Activated naive CD4-positive, alpha-beta T cell (primary cell): ENCODE measurements around the gene MAG.
"Not testable (repeated sequence)": the region's sequence is repeated elsewhere in the genome, so short reads cannot be mapped to it uniquely, and the experiment has no call there.

Experiments
- DNase-seq, 4 experiments: peaks; one replicate each; lab custom pipeline; 2025; lab: John Stamatoyannopoulos, UW

The MAG gene

GRCh38 chr19:35281303-35281702, 10.7 kb upstream of the MAG start:
- DNase-seq: no peak

GRCh38 chr19:35284153-35285094, 7.5 kb upstream of the MAG start:
- no peak for DNase-seq

GRCh38 chr19:35285095-35285449, 6.9 kb upstream of the MAG start:
- DNase-seq: no peak

- DNase-seq: not testable (repeated sequence)
Measured at GRCh38 chr19:35285465-35285864, 6.5 kb upstream of the MAG start.

- not testable (repeated sequence) for DNase-seq
Measured at GRCh38 chr19:35286101-35286500, 5.9 kb upstream of the MAG start.

- DNase-seq: no peak
Measured at GRCh38 chr19:35287713-35288112, 4.2 kb upstream of the MAG start.

GRCh38 chr19:35288331-35288730, 3.6 kb upstream of the MAG start:
- DNase-seq: no peak

GRCh38 chr19:35288906-35289305, 3.1 kb upstream of the MAG start:
- no peak for DNase-seq

- DNase-seq: no peak
Measured at GRCh38 chr19:35290381-35291127, 1.4 kb upstream of the MAG start.

- DNase-seq: no peak
Measured at GRCh38 chr19:35291259-35291658, 702 bp upstream of the MAG start.

- DNase-seq: no peak
Measured at GRCh38 chr19:35292421-35293362, 731 bp downstream of the MAG start.

GRCh38 chr19:35293363-35293739, 1.4 kb downstream of the MAG start:
- no peak for DNase-seq

- no peak for DNase-seq
Measured at GRCh38 chr19:35293808-35294207, 1.8 kb downstream of the MAG start.

GRCh38 chr19:35294328-35294727, 2.4 kb downstream of the MAG start:
- no peak for DNase-seq

- no peak for DNase-seq
Measured at GRCh38 chr19:35294859-35295791, 3.2 kb downstream of the MAG start.

GRCh38 chr19:35295792-35296462, 4.0 kb downstream of the MAG start:
- DNase-seq: peak in 2 of 4 experiments; percentile 29 to 38

- DNase-seq: no peak
Measured at GRCh38 chr19:35296644-35297514, 4.9 kb downstream of the MAG start.

GRCh38 chr19:35297515-35297848, 5.5 kb downstream of the MAG start:
- no peak for DNase-seq

GRCh38 chr19:35297922-35298321, 6.0 kb downstream of the MAG start:
- no peak for DNase-seq

GRCh38 chr19:35298561-35298972, 6.6 kb downstream of the MAG start:
- DNase-seq: no peak
